Loucy (cell line): Measurements from ENCODE around the gene LINGO3.

Experiments
- CTCF ChIP-seq: fragments of 200-600 bp; sonication (generic); conservative IDR thresholded peaks from 2 replicates; pipeline ENCODE4 v1.5.1; 2014; ENCODE audit warnings: mild to moderate bottlenecking, antibody characterized with exemption, low read length
- EZH2phosphoT487 ChIP-seq: fragments of 200-600 bp; IDR thresholded peaks from 2 replicates; pipeline ENCODE4 v1.6.1; 2018; ENCODE audit warnings: antibody characterized with exemption, mild to moderate bottlenecking, moderate library complexity, borderline replicate concordance

- TF ChIP-seq CTCF (no peak), EZH2phosphoT487 (no peak)
Measured at GRCh38 chr19:2326699-2327360, 18.9 kb upstream of the LINGO3 start.
